Ovary (tissue), 9 donors: ENCODE data around the gene SORBS1. TPM values are rescaled to one million over a fixed set of nuclear protein-coding genes. Genes with fewer than 3 reads are reported as not detected.
A peak's percentile ranks its signal among the peaks of the same experiment; 100 is the strongest.

Source experiments
- DNase-seq, 5 donors: peaks; one replicate each; pipeline ENCODE4 v3.0.0-alpha.2; 2019 to 2020
- H3K27ac ChIP-seq, 2 donors: fragments of 200-600 bp; one replicate each; pipeline versions ENCODE4 v1.5.1 to v1.8.0; 2019 to 2022
- H3K27me3 ChIP-seq: fragments of 200-600 bp; one replicate; pipeline ENCODE4 v1.8.0; 2022
- H3K36me3 ChIP-seq: fragments of 200-600 bp; sonication (generic); one replicate; pipeline ENCODE4 v1.5.1; 2019
- H3K4me1 ChIP-seq: one replicate; pipeline ENCODE4 v1.8.1; 2013; ENCODE audit warnings: mild to moderate bottlenecking, moderate library complexity; ENCODE audit not compliant: insufficient read depth
- H3K4me3 ChIP-seq: fragments of 200-600 bp; sonication (generic); one replicate; pipeline ENCODE4 v1.5.1; 2017
- H3K9me3 ChIP-seq, 2 donors: fragments of 200-600 bp in 1 of 2; sonication (generic) in 1 of 2; one replicate each; pipeline versions ENCODE4 v1.5.1 to v1.8.1; 2013 to 2019; ENCODE audit warnings: mild to moderate bottlenecking in 1 of 2, moderate library complexity in 1 of 2
- CTCF ChIP-seq, 3 donors: fragments of 450-650 bp in 2 of 3; fragments of 200-600 bp in 1 of 3; IDR thresholded peaks; one replicate each; pipeline versions ENCODE4 v1.5.1 to v1.8.0; 2016 to 2022; ENCODE audit warnings: antibody characterized with exemption in 3 of 3, mild to moderate bottlenecking in 1 of 3
- EP300 ChIP-seq: sonication (generic); formaldehyde crosslinking; IDR thresholded peaks from one replicate; pipeline ENCODE4 v1.6.1; 2017; ENCODE audit warnings: antibody characterized with exemption
- POLR2A ChIP-seq: fragments of 450-650 bp; IDR thresholded peaks from one replicate; pipeline ENCODE4 v1.6.1; 2017; ENCODE audit warnings: antibody characterized with exemption, mild to moderate bottlenecking, moderate library complexity
- WGBS, 3 donors: extraction: QIAGEN DNeasy Blood & Tissue Kit in 1 of 3; methylation state at CpG; one replicate each; pipeline versions ENCODE4 v1.1.5 to v1.1.7; 2013 to 2017; 5-methylcytosine and 5-hydroxymethylcytosine counted together
- intact Hi-C, 4 donors: fragments of 100-400 bp; cut with DNase I; formaldehyde crosslinking; loops; one replicate each; pipeline versions ENCODE4 v1.11.0 to v1.15.1; 2022 to 2023
- polyA plus RNA-seq, 2 donors: library from polyadenylated mRNA; stranded (reverse); fragments of 200-250 nt in 1 of 2; fragments of 350-450 nt in 1 of 2; fragmentation: Illumina TruSeq in 1 of 2; extraction: RNeasy Lipid Tissue Mini Kit (QIAGEN cat#74804) in 1 of 2; gene quantifications; one replicate each; pipeline ENCODE4 v1.2.3, GENCODE V29; 2013 to 2014
- total RNA-seq, 7 donors: library from RNA; depleted of rRNA in 2 of 7; stranded (reverse); fragments of >200 nt in 2 of 7; fragmentation: NEBNext Ultra II Directional in 3 of 7; extraction: Animal tissue kit (Norgen Biotek cat#: 25700) in 3 of 7; gene quantifications; one replicate each; pipeline versions ENCODE4 v1.1.0 to v1.2.4, GENCODE V29; 2016 to 2023
- donor health status: DM: no; HTN: no; CAD: no; lungs with moderate emphysema.
- donor health status: DM: no; HTN: no; CAD: no.
- donor health status: Bipolar disorder and iron deficiency.
- donor health status: DM: yes; HTN: yes; CAD: no.
- donor health status: DM: no; HTN: no; CAD: no.
- donor health status: DM: yes; HTN: yes; CAD: no.

SORBS1 gene
- total and polyA plus RNA-seq, 9 donors, result 10.7 to 156 (median 20.0) TPM

- Histone ChIP-seq H3K27ac (no peak overlapping the region), H3K36me3 (no peaks in the 10 kb centered on the region), H3K9me3 (no peaks in the 10 kb centered on the region), H3K4me1 (peaks cover 10% of the 10 kb centered on the region), H3K4me3 (no peak overlapping the region), H3K27me3 (no peaks in the 10 kb centered on the region)
- 40 to 46% (median 42%) methylated on average over 6 of the region's 6 CpGs for WGBS, 3 donors
- peak; percentile 48 to 70 (median 54) for DNase-seq
- no peak for TF ChIP-seq POLR2A
- TF ChIP-seq CTCF (IDR thresholded peaks at IDR 0.05), result no peak
- TF ChIP-seq EP300, result no peak
- intact Hi-C loops, result loop anchor here in 1 of 4 donors (10.0 kb wide), 1 partner anchor 71 kb away; no protein-coding TSS in a partner anchor
These were observed 115.8 kb downstream of the SORBS1 start for GRCh38 chr10:95445223-95445836.

GRCh38 chr10:95444792-95445191 is 116.4 kb downstream of the SORBS1 start:
- Histone ChIP-seq H3K4me1 (peaks cover 10% of the 10 kb centered on the region), H3K9me3 (no peaks in the 10 kb centered on the region), H3K4me3 (no peak overlapping the region), H3K27me3 (no peaks in the 10 kb centered on the region), H3K27ac (no peak overlapping the region), H3K36me3 (no peaks in the 10 kb centered on the region)
- no peak for DNase-seq
- WGBS, 3 donors, result 63 to 64% (median 64%) methylated on average over 5 of the region's 5 CpGs
- TF ChIP-seq EP300, result no peak
- intact Hi-C loops, result loop anchor here in 1 of 4 donors (10.0 kb wide), 1 partner anchor 70 kb away; no protein-coding TSS in a partner anchor

GRCh38 chr10:95443636-95444035 is 117.5 kb downstream of the SORBS1 start:
- TF ChIP-seq POLR2A (no peak), CTCF (IDR thresholded peaks at IDR 0.05) (no peak), EP300 (no peak)
- H3K36me3 ChIP-seq, result no peaks in the 10 kb centered on the region
- no peak for DNase-seq
- no peaks in the 10 kb centered on the region for H3K27me3 ChIP-seq
- 45 to 68% (median 54%) methylated on average over 1 of the region's 1 CpG for WGBS, 3 donors
- no peak overlapping the region for H3K27ac ChIP-seq
- H3K4me3 ChIP-seq, result no peak overlapping the region
- no peaks in the 10 kb centered on the region for H3K9me3 ChIP-seq
- H3K4me1 ChIP-seq, result peaks cover 10% of the 10 kb centered on the region
- intact Hi-C loops, result loop anchor here in 1 of 4 donors (10.0 kb wide), 1 partner anchor 69 kb away; no protein-coding TSS in a partner anchor

GRCh38 chr10:95442341-95442740 is 118.8 kb downstream of the SORBS1 start:
- Histone ChIP-seq H3K9me3 (no peaks in the 10 kb centered on the region), H3K27ac (no peak overlapping the region), H3K36me3 (no peaks in the 10 kb centered on the region), H3K4me1 (peaks cover 6% of the 10 kb centered on the region), H3K4me3 (no peak overlapping the region), H3K27me3 (no peaks in the 10 kb centered on the region)
- 97 to 98% (median 98%) methylated on average over 6 to 7 of the region's 7 CpGs for WGBS, 3 donors
- DNase-seq, result no peak
- TF ChIP-seq EP300 (no peak), CTCF (IDR thresholded peaks at IDR 0.05) (no peak), POLR2A (no peak)
- intact Hi-C loops, result loop anchor here in 1 of 4 donors (10.0 kb wide), 1 partner anchor 68 kb away; no protein-coding TSS in a partner anchor

GRCh38 chr10:95441547-95441923 is 119.6 kb downstream of the SORBS1 start:
- no peak for DNase-seq
- intact Hi-C loops, result loop anchor here in 1 of 4 donors (10.0 kb wide), 1 partner anchor 67 kb away; no protein-coding TSS in a partner anchor
- WGBS, 3 donors, result 92 to 95% (median 94%) methylated on average over 2 of the region's 2 CpGs
- Histone ChIP-seq H3K9me3 (no peaks in the 10 kb centered on the region), H3K4me1 (peaks cover 6% of the 10 kb centered on the region), H3K27ac (no peak overlapping the region), H3K36me3 (no peaks in the 10 kb centered on the region), H3K4me3 (no peak overlapping the region), H3K27me3 (no peaks in the 10 kb centered on the region)
- TF ChIP-seq POLR2A (no peak), EP300 (no peak), CTCF (IDR thresholded peaks at IDR 0.05) (no peak)
